HL-60 (cell line): Measurements from ENCODE around the gene ABCG8.

ENCODE experiments used
- DNase-seq, 2 experiments: peaks; one replicate each; pipeline ENCODE4 v3.0.0-alpha.2; 2010 to 2020; ENCODE audit warnings: low read depth in 1 of 2, low spot score in 1 of 2
- H3K27ac ChIP-seq: fragments of 250-450 bp; sonication (Bioruptor Pico); replicated peaks from 2 replicates; pipeline ENCODE4 v1.5.1; 2020; ENCODE audit warnings: mild to moderate bottlenecking, moderate library complexity
- H3K27me3 ChIP-seq: fragments of 250-450 bp; sonication (Bioruptor Pico); 2 replicates; pipeline ENCODE4 v1.5.1; 2021; ENCODE audit warnings: mild to moderate bottlenecking, moderate library complexity; ENCODE audit not compliant: insufficient read depth, poor library complexity, severe bottlenecking
- H3K4me3 ChIP-seq: replicated peaks from 2 replicates; pipeline ENCODE4 v1.5.1; 2011; ENCODE audit warnings: mild to moderate bottlenecking, control low read depth, low read length; ENCODE audit not compliant: insufficient read depth
- GABPA ChIP-seq: IDR thresholded peaks from 2 replicates; pipeline ENCODE4 v1.6.1; 2012; ENCODE audit warnings: low read depth
- POLR2AphosphoS5 ChIP-seq: IDR thresholded peaks from 2 replicates; pipeline ENCODE4 v1.6.1; 2012; ENCODE audit warnings: low read depth
- SPI1 ChIP-seq: IDR thresholded peaks from 2 replicates; pipeline ENCODE4 v1.6.1; 2012; ENCODE audit warnings: low read depth, mild to moderate bottlenecking, borderline replicate concordance
- TF ChIP-seq, protein P1 (sequence below): IDR thresholded peaks from 2 replicates; pipeline ENCODE4 v1.6.1; 2012; ENCODE audit warnings: low read depth; ENCODE audit not compliant: insufficient replicate concordance
- TF ChIP-seq, protein P2 (sequence below): IDR thresholded peaks from one replicate; pipeline ENCODE4 v1.5.1; 2011; ENCODE audit warnings: low read length, control low read depth, inconsistent platforms; ENCODE audit not compliant: insufficient read depth

The ABCG8 gene

DNA sequence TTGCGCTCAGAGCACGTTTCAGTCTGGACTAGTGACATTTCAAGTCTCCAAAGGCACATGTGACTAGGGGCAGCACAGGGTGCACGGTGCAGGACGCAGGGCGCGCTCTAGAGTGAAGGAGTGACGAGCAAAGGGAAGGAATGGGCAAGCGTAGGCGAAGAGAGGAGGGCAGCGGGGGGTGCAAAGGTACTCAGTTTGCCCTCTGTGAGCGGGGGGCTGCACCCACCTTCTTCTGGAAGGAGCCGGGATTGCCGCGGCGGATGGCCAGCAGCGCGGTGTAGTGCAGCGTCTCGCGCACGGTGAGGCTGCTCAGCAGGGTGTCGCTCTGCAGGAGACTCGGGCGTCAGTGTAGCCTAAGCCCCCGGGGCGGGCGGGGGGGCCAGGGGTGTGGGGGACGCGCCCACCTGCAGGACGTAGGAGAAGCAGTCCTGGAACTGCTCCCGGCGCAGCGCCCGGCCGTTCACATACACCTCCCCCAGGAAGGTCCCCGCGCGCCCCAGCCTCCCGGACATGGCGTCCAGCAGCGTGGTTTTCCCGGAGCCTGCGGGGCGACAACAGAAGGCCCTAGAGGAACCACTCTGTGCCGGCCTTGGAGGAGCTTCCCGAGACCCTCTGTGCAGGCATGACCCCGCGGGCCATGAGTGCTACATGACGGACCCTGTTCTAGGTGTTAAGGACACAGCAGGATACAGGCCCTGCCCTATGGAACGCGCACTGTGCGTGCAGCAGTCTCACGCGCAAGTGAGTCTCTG is 7.1 kb upstream of the ABCG8 start:
- H3K4me3 ChIP-seq, result no peak overlapping the region
- DNase-seq, result no peak
- peaks cover 12% of the 10 kb centered on the region for H3K27me3 ChIP-seq
- no peak overlapping the region for H3K27ac ChIP-seq
- TF ChIP-seq, protein P1, sequence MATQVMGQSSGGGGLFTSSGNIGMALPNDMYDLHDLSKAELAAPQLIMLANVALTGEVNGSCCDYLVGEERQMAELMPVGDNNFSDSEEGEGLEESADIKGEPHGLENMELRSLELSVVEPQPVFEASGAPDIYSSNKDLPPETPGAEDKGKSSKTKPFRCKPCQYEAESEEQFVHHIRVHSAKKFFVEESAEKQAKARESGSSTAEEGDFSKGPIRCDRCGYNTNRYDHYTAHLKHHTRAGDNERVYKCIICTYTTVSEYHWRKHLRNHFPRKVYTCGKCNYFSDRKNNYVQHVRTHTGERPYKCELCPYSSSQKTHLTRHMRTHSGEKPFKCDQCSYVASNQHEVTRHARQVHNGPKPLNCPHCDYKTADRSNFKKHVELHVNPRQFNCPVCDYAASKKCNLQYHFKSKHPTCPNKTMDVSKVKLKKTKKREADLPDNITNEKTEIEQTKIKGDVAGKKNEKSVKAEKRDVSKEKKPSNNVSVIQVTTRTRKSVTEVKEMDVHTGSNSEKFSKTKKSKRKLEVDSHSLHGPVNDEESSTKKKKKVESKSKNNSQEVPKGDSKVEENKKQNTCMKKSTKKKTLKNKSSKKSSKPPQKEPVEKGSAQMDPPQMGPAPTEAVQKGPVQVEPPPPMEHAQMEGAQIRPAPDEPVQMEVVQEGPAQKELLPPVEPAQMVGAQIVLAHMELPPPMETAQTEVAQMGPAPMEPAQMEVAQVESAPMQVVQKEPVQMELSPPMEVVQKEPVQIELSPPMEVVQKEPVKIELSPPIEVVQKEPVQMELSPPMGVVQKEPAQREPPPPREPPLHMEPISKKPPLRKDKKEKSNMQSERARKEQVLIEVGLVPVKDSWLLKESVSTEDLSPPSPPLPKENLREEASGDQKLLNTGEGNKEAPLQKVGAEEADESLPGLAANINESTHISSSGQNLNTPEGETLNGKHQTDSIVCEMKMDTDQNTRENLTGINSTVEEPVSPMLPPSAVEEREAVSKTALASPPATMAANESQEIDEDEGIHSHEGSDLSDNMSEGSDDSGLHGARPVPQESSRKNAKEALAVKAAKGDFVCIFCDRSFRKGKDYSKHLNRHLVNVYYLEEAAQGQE, result no peak
- TF ChIP-seq, protein P2, sequence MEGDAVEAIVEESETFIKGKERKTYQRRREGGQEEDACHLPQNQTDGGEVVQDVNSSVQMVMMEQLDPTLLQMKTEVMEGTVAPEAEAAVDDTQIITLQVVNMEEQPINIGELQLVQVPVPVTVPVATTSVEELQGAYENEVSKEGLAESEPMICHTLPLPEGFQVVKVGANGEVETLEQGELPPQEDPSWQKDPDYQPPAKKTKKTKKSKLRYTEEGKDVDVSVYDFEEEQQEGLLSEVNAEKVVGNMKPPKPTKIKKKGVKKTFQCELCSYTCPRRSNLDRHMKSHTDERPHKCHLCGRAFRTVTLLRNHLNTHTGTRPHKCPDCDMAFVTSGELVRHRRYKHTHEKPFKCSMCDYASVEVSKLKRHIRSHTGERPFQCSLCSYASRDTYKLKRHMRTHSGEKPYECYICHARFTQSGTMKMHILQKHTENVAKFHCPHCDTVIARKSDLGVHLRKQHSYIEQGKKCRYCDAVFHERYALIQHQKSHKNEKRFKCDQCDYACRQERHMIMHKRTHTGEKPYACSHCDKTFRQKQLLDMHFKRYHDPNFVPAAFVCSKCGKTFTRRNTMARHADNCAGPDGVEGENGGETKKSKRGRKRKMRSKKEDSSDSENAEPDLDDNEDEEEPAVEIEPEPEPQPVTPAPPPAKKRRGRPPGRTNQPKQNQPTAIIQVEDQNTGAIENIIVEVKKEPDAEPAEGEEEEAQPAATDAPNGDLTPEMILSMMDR, result no peak
- TF ChIP-seq SPI1 (no peak), GABPA (no peak), POLR2AphosphoS5 (no peak)

DNA sequence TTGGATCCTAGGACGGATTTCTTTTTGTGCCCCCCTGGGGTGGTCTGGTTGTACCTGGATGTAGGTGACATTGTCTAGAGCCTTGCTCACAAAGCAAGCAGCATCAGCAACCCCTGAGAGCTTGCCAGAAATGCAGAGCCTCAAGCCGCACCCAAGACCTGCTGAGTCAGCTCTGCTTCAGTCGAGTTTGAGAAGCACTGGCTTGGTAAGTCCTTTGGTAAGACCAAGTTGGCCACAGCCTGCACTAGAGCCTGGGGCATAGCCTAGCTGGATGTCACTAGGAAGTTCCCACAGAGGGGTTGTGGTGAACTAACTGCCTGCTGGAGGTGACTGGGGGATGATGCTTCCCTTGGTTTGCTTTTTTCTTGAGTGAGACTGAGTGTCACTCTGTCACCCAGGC is 6.3 kb upstream of the ABCG8 start:
- Histone ChIP-seq H3K4me3 (no peak overlapping the region), H3K27me3 (peaks cover 12% of the 10 kb centered on the region)

DNA sequence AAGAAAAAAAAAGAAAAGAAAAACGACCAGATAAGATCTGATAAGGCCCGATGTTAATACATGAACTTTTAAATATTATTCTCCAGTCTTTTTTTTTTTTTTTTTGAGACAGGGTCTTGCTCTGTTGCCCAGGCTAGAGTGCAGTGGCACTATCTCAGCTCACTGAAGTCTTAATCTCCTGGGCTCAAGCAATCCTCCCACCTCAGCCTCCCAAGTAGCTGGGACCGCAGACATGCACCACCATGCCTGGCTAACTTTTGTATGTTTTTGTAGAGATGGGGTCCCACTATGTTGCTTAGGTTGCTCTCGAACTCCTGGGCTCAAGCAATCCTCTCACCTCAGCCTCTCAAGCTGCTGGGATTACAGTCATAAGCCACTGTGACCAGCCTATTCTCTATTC is 1.7 kb upstream of the ABCG8 start:
- Histone ChIP-seq H3K27ac (no peak overlapping the region), H3K27me3 (peaks cover 2% of the 10 kb centered on the region), H3K4me3 (no peak overlapping the region)
- TF ChIP-seq SPI1, result no peak
- DNase-seq, result no peak

More for the DNA sequence above, 6.3 kb upstream of the ABCG8 start:
- DNase-seq, result no peak
- H3K27ac ChIP-seq, result no peak overlapping the region
- TF ChIP-seq SPI1 (no peak), POLR2AphosphoS5 (no peak), GABPA (no peak)
- TF ChIP-seq, protein P1, result no peak
- TF ChIP-seq, protein P2, result no peak

DNA sequence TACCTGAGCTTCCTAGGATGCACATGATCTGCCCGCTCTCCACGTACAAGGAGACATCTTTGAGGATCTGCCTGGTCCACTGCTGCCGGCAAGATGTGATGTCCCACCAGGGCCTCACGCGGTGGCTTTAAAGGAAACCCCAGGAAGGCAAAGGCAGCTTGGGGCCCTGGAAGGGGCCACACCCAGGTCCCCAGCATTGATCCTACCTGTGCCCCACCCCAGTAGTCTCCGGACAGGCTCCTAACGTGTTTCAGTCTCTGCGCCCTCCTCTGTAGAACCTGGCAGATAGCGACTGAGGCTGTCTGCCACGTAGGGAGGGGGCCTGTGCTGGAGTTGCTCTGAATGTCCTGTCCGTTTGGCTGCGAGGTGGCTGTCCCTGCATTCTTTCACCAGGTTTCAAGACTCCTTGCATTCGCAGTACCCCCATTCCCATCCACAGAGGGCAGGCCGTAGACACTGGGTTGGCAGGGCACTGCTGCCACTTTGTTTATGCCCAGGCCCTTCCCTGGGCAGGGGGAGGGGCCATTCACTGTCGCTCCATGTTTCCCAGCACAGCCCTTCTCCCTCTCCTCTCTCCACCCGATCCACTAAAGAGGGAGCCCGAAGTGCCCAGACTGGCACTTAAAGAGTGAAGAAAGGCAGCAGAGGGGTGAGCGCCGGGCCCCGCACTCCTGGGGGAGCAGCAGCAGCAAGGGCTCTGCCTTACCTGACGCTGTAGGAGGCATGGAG is 776 bp upstream of the ABCG8 start:
- Histone ChIP-seq H3K4me3 (no peak overlapping the region), H3K27me3 (peaks cover 1% of the 10 kb centered on the region), H3K27ac (no peak overlapping the region)
- TF ChIP-seq, protein P2, result no peak
- TF ChIP-seq GABPA (no peak), POLR2AphosphoS5 (no peak), SPI1 (no peak)
- TF ChIP-seq, protein P1, result no peak
- DNase-seq, result no peak
